ENCODE results near the gene KIAA1549.

The KIAA1549 gene

DNA sequence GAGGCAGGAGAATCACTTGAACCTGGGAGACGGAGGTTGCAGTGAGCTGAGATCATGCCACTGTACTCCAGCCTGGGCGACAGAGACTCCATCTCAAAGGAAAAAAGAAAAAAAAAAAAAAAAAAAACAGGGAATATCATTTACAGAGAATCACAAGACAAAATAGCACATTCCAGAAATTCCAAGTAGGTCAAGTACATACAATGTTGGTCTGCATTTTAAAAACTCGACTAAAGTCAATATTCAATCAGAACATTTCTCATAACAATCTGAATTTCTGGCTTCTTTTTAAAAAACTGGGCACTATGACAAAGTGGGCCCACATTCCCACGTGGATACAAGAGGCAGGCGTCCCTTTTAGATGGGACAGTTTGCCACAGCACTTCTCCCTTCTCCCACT lies 41.9 kb upstream of the KIAA1549 start:
- ChIA-PET POLR2A (interaction anchor here (0.6 kb wide), 1 partner anchor 88 kb away, joined by 3 read pairs; no protein-coding TSS in a partner anchor), CTCF (no interaction called here)
- peaks cover 0 to 16% of the 10 kb centered on the region in 2 experiments; a peak in 1 of 3 replicates for H3K36me3 ChIP-seq (ENCODE audit: control insufficient read depth in 2 of 2, insufficient read depth in 1 of 2, low read length in 2 of 2)
- TF ChIP-seq ZNF362 (tag by site-specific recombination; IDR thresholded peaks at IDR 0.05) (no peak), ZNF169 (tag by site-specific recombination; IDR thresholded peaks at IDR 0.05) (no peak), HOXD13 (CRISPR knock-in tag; IDR thresholded peaks at IDR 0.05; ENCODE audit: borderline replicate concordance) (no peak), ZBTB17 (tag by site-specific recombination; IDR thresholded peaks at IDR 0.05) (no peak), ZNF544 (tag by site-specific recombination; IDR thresholded peaks at IDR 0.05) (no peak), MZF1 (tag by site-specific recombination; IDR thresholded peaks at IDR 0.05; ENCODE audit: borderline replicate concordance) (no peak), ZNF248 (tag by site-specific recombination; IDR thresholded peaks at IDR 0.05) (no peak), SETDB1 (IDR thresholded peaks at IDR 0.05; ENCODE audit: insufficient read length, low read length) (no peak), ZNF202 (tag by site-specific recombination; IDR thresholded peaks at IDR 0.05; ENCODE audit: borderline replicate concordance) (no peak), GLI4 (tag by site-specific recombination; IDR thresholded peaks at IDR 0.05) (no peak), ZNF433 (tag by site-specific recombination; IDR thresholded peaks at IDR 0.05; ENCODE audit: low read depth) (no peak), ZSCAN30 (tag by site-specific recombination; IDR thresholded peaks at IDR 0.05) (no peak), ZBTB48 (tag by site-specific recombination; IDR thresholded peaks at IDR 0.05) (no peak), ZNF645 (tag by site-specific recombination; IDR thresholded peaks at IDR 0.05) (no peak)
- TF ChIP-seq, protein P1, sequence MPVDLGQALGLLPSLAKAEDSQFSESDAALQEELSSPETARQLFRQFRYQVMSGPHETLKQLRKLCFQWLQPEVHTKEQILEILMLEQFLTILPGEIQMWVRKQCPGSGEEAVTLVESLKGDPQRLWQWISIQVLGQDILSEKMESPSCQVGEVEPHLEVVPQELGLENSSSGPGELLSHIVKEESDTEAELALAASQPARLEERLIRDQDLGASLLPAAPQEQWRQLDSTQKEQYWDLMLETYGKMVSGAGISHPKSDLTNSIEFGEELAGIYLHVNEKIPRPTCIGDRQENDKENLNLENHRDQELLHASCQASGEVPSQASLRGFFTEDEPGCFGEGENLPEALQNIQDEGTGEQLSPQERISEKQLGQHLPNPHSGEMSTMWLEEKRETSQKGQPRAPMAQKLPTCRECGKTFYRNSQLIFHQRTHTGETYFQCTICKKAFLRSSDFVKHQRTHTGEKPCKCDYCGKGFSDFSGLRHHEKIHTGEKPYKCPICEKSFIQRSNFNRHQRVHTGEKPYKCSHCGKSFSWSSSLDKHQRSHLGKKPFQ (tag by site-specific recombination; IDR thresholded peaks at IDR 0.05), result no peak
- H3K27ac ChIP-seq (ENCODE audit: extremely low read depth, low read depth, low read length), result no peak overlapping the region
- no peaks in the 10 kb centered on the region for H3K4me1 ChIP-seq (ENCODE audit: control insufficient read depth, insufficient read depth, low read length)
- H3K9me3 ChIP-seq (ENCODE audit: control insufficient read depth, insufficient read depth, low read depth, low read length), result no peaks in the 10 kb centered on the region
- H3K4me3 ChIP-seq (ENCODE audit: low read depth, low read length), result no peak overlapping the region

GRCh38 chr7:139022286-139022685 lies 41.1 kb upstream of the KIAA1549 start:
- ChIA-PET POLR2A (interaction anchor here (0.6 kb wide), 2 partner anchors 31 to 87 kb away, joined by 3 to 6 read pairs; no protein-coding TSS in a partner anchor), CTCF (interaction anchor here (2.0 kb wide), 1 partner anchor 53 kb away, joined by 7 read pairs; no protein-coding TSS in a partner anchor)
- no peak overlapping the region for H3K27ac ChIP-seq (ENCODE audit: extremely low read depth, low read depth, low read length)
- TF ChIP-seq ZIC2 (tag by site-specific recombination; IDR thresholded peaks at IDR 0.05) (no peak), ZNF121 (tag by site-specific recombination; IDR thresholded peaks at IDR 0.05) (peak; percentile 39; the same call in 1 of the 2 replicates)
- H3K9me3 ChIP-seq (ENCODE audit: control insufficient read depth, insufficient read depth, low read depth, low read length), result no peaks in the 10 kb centered on the region
- H3K4me3 ChIP-seq (ENCODE audit: low read depth, low read length), result no peak overlapping the region
- H3K4me1 ChIP-seq (ENCODE audit: control insufficient read depth, insufficient read depth, low read length), result no peaks in the 10 kb centered on the region
- peaks cover 0 to 16% of the 10 kb centered on the region in 2 experiments; a peak in 1 of 3 replicates for H3K36me3 ChIP-seq (ENCODE audit: control insufficient read depth in 2 of 2, insufficient read depth in 1 of 2, low read length in 2 of 2)

- H3K36me3 ChIP-seq (ENCODE audit: control insufficient read depth in 2 of 2, insufficient read depth in 1 of 2, low read length in 2 of 2), result peaks cover 0 to 9% of the 10 kb centered on the region in 2 experiments; a peak in 1 of 3 replicates
- H3K4me3 ChIP-seq (ENCODE audit: low read depth, low read length), result no peak overlapping the region
- no peaks in the 10 kb centered on the region for H3K9me3 ChIP-seq (ENCODE audit: control insufficient read depth, insufficient read depth, low read depth, low read length)
- TF ChIP-seq ZIC2 (tag by site-specific recombination; IDR thresholded peaks at IDR 0.05) (no peak), ZNF37A (tag by site-specific recombination; IDR thresholded peaks at IDR 0.05) (no peak), ZNF24 (tag by site-specific recombination; IDR thresholded peaks at IDR 0.05) (no peak), PBX3 (CRISPR knock-in tag; IDR thresholded peaks at IDR 0.05) (no peak), ZBTB20 (tag by site-specific recombination; IDR thresholded peaks at IDR 0.05) (no peak)
- ChIA-PET POLR2A (no interaction called here), CTCF (interaction anchor here (0.7 to 3.1 kb wide), 5 partner anchors 9 to 269 kb away, joined by 3 to 30 read pairs (median 3); no protein-coding TSS in a partner anchor)
- H3K27ac ChIP-seq (ENCODE audit: extremely low read depth, low read depth, low read length), result no peak overlapping the region
- H3K4me1 ChIP-seq (ENCODE audit: control insufficient read depth, insufficient read depth, low read length), result no peaks in the 10 kb centered on the region
These were observed 37.7 kb upstream of the KIAA1549 start for GRCh38 chr7:139018910-139019309.
